Peyer's patch (tissue), 4 donors: ENCODE results near the gene CDHR1. TPM values are rescaled to one million over a fixed set of nuclear protein-coding genes. Genes with fewer than 3 reads are reported as not detected.
"Not testable (repeated sequence)": the region's sequence is repeated elsewhere in the genome, so short reads cannot be mapped to it uniquely, and the experiment has no call there.

Source experiments
- DNase-seq, 3 donors: peaks; one replicate each; pipeline ENCODE4 v3.0.0-alpha.2; 2017 to 2019
- H3K27ac ChIP-seq, 4 donors: fragments of 200-600 bp; sonication (generic); one replicate each; pipeline ENCODE4 v1.5.1; 2016 to 2019
- H3K27me3 ChIP-seq, 2 donors: fragments of 200-600 bp; sonication (generic); one replicate each; pipeline ENCODE4 v1.5.1; 2019
- H3K36me3 ChIP-seq, 3 donors: fragments of 200-600 bp; sonication (generic); one replicate each; pipeline ENCODE4 v1.5.1; 2016 to 2019
- H3K4me1 ChIP-seq, 4 donors: fragments of 200-600 bp; sonication (generic); one replicate each; pipeline ENCODE4 v1.5.1; 2016 to 2019
- H3K4me3 ChIP-seq, 4 donors: fragments of 200-600 bp; sonication (generic); 1 replicate in 3 of 4; 2 replicates in 1 of 4; pipeline ENCODE4 v1.5.1; 2016 to 2019; ENCODE audit warnings: mild to moderate bottlenecking in 1 of 4
- H3K9me3 ChIP-seq, 4 donors: fragments of 200-600 bp; sonication (generic); one replicate each; pipeline ENCODE4 v1.5.1; 2016 to 2019; ENCODE audit warnings: mild to moderate bottlenecking in 1 of 4
- CTCF ChIP-seq, 6 experiments: fragments of 450-650 bp in 4 of 6; fragments of 200-600 bp in 2 of 6; sonication (generic) in 1 of 6; IDR thresholded peaks; one replicate each; pipeline ENCODE4 v1.5.1; 2017 to 2019; ENCODE audit warnings: antibody characterized with exemption in 6 of 6, mild to moderate bottlenecking in 3 of 6, moderate library complexity in 1 of 6
- POLR2A ChIP-seq, 2 donors: fragments of 450-650 bp; IDR thresholded peaks; one replicate each; pipeline ENCODE4 v1.5.1; 2017; ENCODE audit warnings: antibody characterized with exemption in 2 of 2, mild to moderate bottlenecking in 2 of 2, moderate library complexity in 2 of 2
- total RNA-seq, 4 donors: library from RNA; depleted of rRNA; stranded (reverse); fragments of >200 nt; gene quantifications; one replicate each; pipeline ENCODE4 v1.1.0, GENCODE V29; 2016

Gene CDHR1
- 10 to 100 TPM; 22.6 to 87.0 (median 59.9) TPM for total RNA-seq

GRCh38 chr10:84194424-84195043 lies at the start of gene CDHR1:
Gene CDHR1 (plus strand): TSS chr10:84194537. CDS start chr10:84194761, 224 bp downstream.
- peak; percentile 26 to 84 (median 64) for DNase-seq
- TF ChIP-seq CTCF (IDR thresholded peaks at IDR 0.05) = no peak
- H3K9me3 ChIP-seq = no peaks in the 10 kb centered on the region
- peaks cover 0 to 6% of the 10 kb centered on the region in 2 donors for H3K27me3 ChIP-seq
- H3K36me3 ChIP-seq = no peaks in the 10 kb centered on the region
- peak within 1 kb of the TSS; percentile 39 to 70 (median 54) for H3K4me3 ChIP-seq
- H3K4me1 ChIP-seq = peaks cover 3 to 60% (median 9%) of the 10 kb centered on the region in 4 donors
- H3K27ac ChIP-seq = peak within 1 kb of the TSS in 3 of 4 donors; percentile 24 to 81 (median 49)

GRCh38 chr10:84147347-84147746 lies 47.0 kb upstream of the CDHR1 start:
- no peaks in the 10 kb centered on the region for H3K9me3 ChIP-seq
- no peaks in the 10 kb centered on the region for H3K4me1 ChIP-seq
- peaks cover 0 to 98% (median 0%) of the 10 kb centered on the region in 3 donors for H3K36me3 ChIP-seq
- H3K27ac ChIP-seq = no peak overlapping the region
- TF ChIP-seq POLR2A (IDR thresholded peaks at IDR 0.05) (no peak), CTCF (IDR thresholded peaks at IDR 0.05) (no peak)
- DNase-seq = no peak
- H3K4me3 ChIP-seq = no peak overlapping the region
- no peaks in the 10 kb centered on the region for H3K27me3 ChIP-seq

- H3K4me1 ChIP-seq, H3K4me3 ChIP-seq, H3K27me3 ChIP-seq, H3K9me3 ChIP-seq, DNase-seq, H3K27ac ChIP-seq: not testable (repeated sequence)
- peaks cover 0 to 98% (median 0%) of the 10 kb centered on the region in 3 donors for H3K36me3 ChIP-seq
- TF ChIP-seq CTCF (IDR thresholded peaks at IDR 0.05) = peak; percentile 60 to 78 (median 71)
Measured at GRCh38 chr10:84148006-84148597, 46.2 kb upstream of the CDHR1 start.

- no peak overlapping the region for H3K4me3 ChIP-seq
- no peak for DNase-seq
- no peak overlapping the region for H3K27ac ChIP-seq
- H3K27me3 ChIP-seq = no peaks in the 10 kb centered on the region
- H3K9me3 ChIP-seq = no peaks in the 10 kb centered on the region
- H3K36me3 ChIP-seq = peaks cover 0 to 98% (median 0%) of the 10 kb centered on the region in 3 donors
- TF ChIP-seq CTCF (IDR thresholded peaks at IDR 0.05) (no peak), POLR2A (IDR thresholded peaks at IDR 0.05) (no peak)
- no peaks in the 10 kb centered on the region for H3K4me1 ChIP-seq
Measured at GRCh38 chr10:84149854-84150253, 44.5 kb upstream of the CDHR1 start.

GRCh38 chr10:84152769-84153168 lies 41.6 kb upstream of the CDHR1 start:
- H3K9me3 ChIP-seq = no peaks in the 10 kb centered on the region
- peaks cover 0 to 76% (median 0%) of the 10 kb centered on the region in 3 donors for H3K36me3 ChIP-seq
- H3K27me3 ChIP-seq = no peaks in the 10 kb centered on the region
- H3K4me3 ChIP-seq = no peak overlapping the region
- TF ChIP-seq CTCF (IDR thresholded peaks at IDR 0.05) (no peak), POLR2A (IDR thresholded peaks at IDR 0.05) (no peak)
- DNase-seq = no peak
- H3K4me1 ChIP-seq = no peaks in the 10 kb centered on the region
- H3K27ac ChIP-seq = no peak overlapping the region
